Measurements from ENCODE around the gene HSD11B1.

The HSD11B1 gene

DNA sequence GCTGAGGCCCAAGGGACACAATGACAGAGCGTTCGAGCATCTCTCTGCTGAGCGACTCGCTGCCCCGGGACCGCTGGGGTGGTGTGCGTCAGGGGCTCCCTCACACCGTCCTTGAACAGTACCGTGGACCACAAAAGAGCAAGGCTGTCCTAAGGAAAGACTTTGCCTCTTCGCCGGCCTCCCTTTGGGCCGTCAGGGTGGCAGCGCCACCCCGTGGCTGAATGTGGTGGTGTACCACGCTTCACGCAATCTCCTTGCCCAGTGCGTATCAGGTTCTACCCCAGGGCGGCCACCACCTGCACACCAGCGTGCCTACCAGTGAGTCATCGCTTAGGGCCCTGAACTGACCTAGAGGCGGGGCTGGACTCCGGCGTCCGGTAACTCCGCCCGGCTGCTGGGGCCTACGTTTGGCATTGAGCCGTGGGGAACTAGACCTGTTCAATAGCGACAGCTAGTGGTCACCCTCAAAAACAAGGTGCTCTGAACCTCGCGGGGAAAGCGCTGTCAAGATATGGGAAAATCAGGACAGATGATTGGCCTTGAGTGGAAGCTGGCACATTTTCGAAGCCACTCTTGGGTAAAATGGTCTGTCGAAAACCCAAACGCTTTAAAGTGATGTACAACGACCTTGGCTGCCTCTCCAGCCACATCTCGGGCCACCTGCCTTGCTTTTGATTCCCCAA, 43.1 kb downstream of the HSD11B1 start:
- Histone ChIP-seq H2AFZ (ENCODE audit: low read depth, low read length) (no peak overlapping the region), H3K9me3 (ENCODE audit: insufficient read depth, low read length, severe bottlenecking) (no peaks in the 10 kb centered on the region), H3K27me3 (ENCODE audit: insufficient read depth, low read length, poor library complexity) (no peaks in the 10 kb centered on the region), H3K9ac (ENCODE audit: low read depth, low read length) (no peak overlapping the region), H3K27ac (ENCODE audit: low read length) (no peak overlapping the region), H3K4me1 (ENCODE audit: insufficient read depth, low read length) (no peaks in the 10 kb centered on the region), H3K36me3 (ENCODE audit: insufficient read depth, low read length) (no peaks in the 10 kb centered on the region), H4K20me1 (ENCODE audit: insufficient read depth, low read length) (no peaks in the 10 kb centered on the region), H3K4me2 (ENCODE audit: insufficient read depth, low read length) (no peak overlapping the region), H3K4me3 (ENCODE audit: low read depth in 1 of 2, low read length in 2 of 2) (no peak overlapping the region), H3K79me2 (ENCODE audit: insufficient read depth, low read length) (no peaks in the 10 kb centered on the region)
- DNase-seq = no peak
- TF ChIP-seq CTCF (IDR thresholded peaks at IDR 0.05; ENCODE audit: borderline replicate concordance, extremely low read depth, low read length, poor library complexity, severe bottlenecking) (peak; percentile 42), EZH2 (IDR thresholded peaks at IDR 0.05; ENCODE audit: borderline replicate concordance, low read depth, low read length, severe bottlenecking) (no peak)
- peak; percentile 17; the same call in 1 of the 3 replicates for ATAC-seq (ENCODE audit: insufficient read depth, low read depth)

DNA sequence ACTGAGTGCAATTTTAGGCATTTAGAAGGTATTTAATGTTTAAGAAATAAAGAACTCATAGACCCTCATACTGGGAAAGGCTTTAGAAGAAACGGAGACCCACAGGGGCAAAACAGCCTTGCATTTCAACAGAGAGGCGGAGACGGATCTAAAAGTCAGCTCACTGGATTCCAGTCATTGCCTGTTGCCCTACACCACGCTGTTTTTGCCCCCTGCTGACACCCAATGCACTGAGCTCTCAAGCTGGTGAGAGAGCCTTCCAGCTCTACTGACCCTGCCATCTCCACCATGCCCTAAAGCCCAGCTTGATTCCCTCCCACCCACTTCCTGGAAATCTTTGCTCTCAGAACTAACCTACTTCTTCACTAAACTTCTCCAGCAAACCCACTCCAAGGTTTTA, 44.0 kb downstream of the HSD11B1 start:
- no peak for DNase-seq
- no peak for ATAC-seq (ENCODE audit: insufficient read depth, low read depth)
- no peak for TF ChIP-seq EZH2 (IDR thresholded peaks at IDR 0.05; ENCODE audit: borderline replicate concordance, low read depth, low read length, severe bottlenecking)
- no peak for TF ChIP-seq CTCF (IDR thresholded peaks at IDR 0.05; ENCODE audit: borderline replicate concordance, extremely low read depth, low read length, poor library complexity, severe bottlenecking)
- Histone ChIP-seq H3K4me3 (ENCODE audit: low read depth in 1 of 2, low read length in 2 of 2) (no peak overlapping the region), H3K79me2 (ENCODE audit: insufficient read depth, low read length) (no peaks in the 10 kb centered on the region), H3K9ac (ENCODE audit: low read depth, low read length) (no peak overlapping the region), H3K27me3 (ENCODE audit: insufficient read depth, low read length, poor library complexity) (no peaks in the 10 kb centered on the region), H2AFZ (ENCODE audit: low read depth, low read length) (0 out of 2 replicates have a peak overlapping the region, but pooled peaks have one; percentile 8), H3K9me3 (ENCODE audit: insufficient read depth, low read length, severe bottlenecking) (no peaks in the 10 kb centered on the region), H4K20me1 (ENCODE audit: insufficient read depth, low read length) (no peaks in the 10 kb centered on the region), H3K4me1 (ENCODE audit: insufficient read depth, low read length) (no peaks in the 10 kb centered on the region), H3K27ac (ENCODE audit: low read length) (no peak overlapping the region), H3K4me2 (ENCODE audit: insufficient read depth, low read length) (no peak overlapping the region), H3K36me3 (ENCODE audit: insufficient read depth, low read length) (no peaks in the 10 kb centered on the region)

DNA sequence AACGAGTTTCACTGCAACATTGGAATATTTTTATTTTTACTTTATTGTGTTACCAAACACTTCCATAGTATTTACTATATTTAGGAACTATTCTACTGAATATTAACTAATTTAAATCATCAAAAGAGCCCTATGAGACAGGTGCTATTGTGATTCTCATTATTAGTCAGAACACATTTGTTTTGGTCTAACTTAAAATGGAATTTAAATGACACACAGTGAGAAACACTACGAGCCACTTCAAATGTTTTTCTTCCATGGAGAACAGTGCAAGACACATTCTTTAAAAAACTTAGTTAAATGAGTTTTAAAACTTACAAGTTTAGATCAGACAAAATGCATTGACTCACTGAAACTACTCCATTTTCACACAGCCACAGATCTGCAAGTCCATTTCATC, 44.6 kb downstream of the HSD11B1 start:
- Histone ChIP-seq H3K79me2 (ENCODE audit: insufficient read depth, low read length) (no peaks in the 10 kb centered on the region), H3K9ac (ENCODE audit: low read depth, low read length) (no peak overlapping the region), H3K4me2 (ENCODE audit: insufficient read depth, low read length) (no peak overlapping the region), H3K4me1 (ENCODE audit: insufficient read depth, low read length) (no peaks in the 10 kb centered on the region), H4K20me1 (ENCODE audit: insufficient read depth, low read length) (no peaks in the 10 kb centered on the region), H3K36me3 (ENCODE audit: insufficient read depth, low read length) (no peaks in the 10 kb centered on the region), H2AFZ (ENCODE audit: low read depth, low read length) (no peak overlapping the region), H3K27ac (ENCODE audit: low read length) (no peak overlapping the region), H3K4me3 (ENCODE audit: low read depth in 1 of 2, low read length in 2 of 2) (no peak overlapping the region), H3K27me3 (ENCODE audit: insufficient read depth, low read length, poor library complexity) (no peaks in the 10 kb centered on the region), H3K9me3 (ENCODE audit: insufficient read depth, low read length, severe bottlenecking) (no peaks in the 10 kb centered on the region)
- no peak for ATAC-seq (ENCODE audit: insufficient read depth, low read depth)
- TF ChIP-seq CTCF (IDR thresholded peaks at IDR 0.05; ENCODE audit: borderline replicate concordance, extremely low read depth, low read length, poor library complexity, severe bottlenecking) (no peak), EZH2 (IDR thresholded peaks at IDR 0.05; ENCODE audit: borderline replicate concordance, low read depth, low read length, severe bottlenecking) (no peak)
- DNase-seq = no peak

All from DND-41 (cell line).